Nephron progenitor cell (in vitro differentiated cells): Measurements from ENCODE around the gene FAM98B.
A peak's percentile ranks its signal among the peaks of the same experiment; 100 is the strongest.

ENCODE experiments used
- DNase-seq: peaks from one replicate; pipeline ENCODE4 v3.0.0; 2021
- H3K27ac Mint-ChIP-seq: 2 replicates; pipeline ENCODE4 v1.8.0; 2021; ENCODE audit warnings: mild to moderate bottlenecking, moderate library complexity, mixed read lengths
- H3K27me3 Mint-ChIP-seq: 2 replicates; pipeline ENCODE4 v1.8.0; 2021; ENCODE audit warnings: mild to moderate bottlenecking, low read depth, mixed read lengths; ENCODE audit not compliant: poor library complexity
- H3K36me3 Mint-ChIP-seq: 2 replicates; pipeline ENCODE4 v1.8.0; 2021; ENCODE audit warnings: low read depth, mixed read lengths
- H3K4me1 Mint-ChIP-seq: 2 replicates; pipeline ENCODE4 v1.8.0; 2021; ENCODE audit warnings: mixed read lengths
- H3K4me3 Mint-ChIP-seq: 2 replicates; pipeline ENCODE4 v1.8.0; 2021; ENCODE audit warnings: mild to moderate bottlenecking, moderate library complexity, mixed read lengths
- H3K9me3 Mint-ChIP-seq: 2 replicates; pipeline ENCODE4 v1.8.0; 2021; ENCODE audit warnings: mild to moderate bottlenecking, moderate library complexity, mixed read lengths
- TF ChIP-seq, protein P1 (sequence below): fragments of 200-600 bp; sonication (generic); IDR thresholded peaks from 2 replicates; pipeline ENCODE4 v1.5.0; 2021; ENCODE audit warnings: antibody characterized with exemption

Gene FAM98B

DNA sequence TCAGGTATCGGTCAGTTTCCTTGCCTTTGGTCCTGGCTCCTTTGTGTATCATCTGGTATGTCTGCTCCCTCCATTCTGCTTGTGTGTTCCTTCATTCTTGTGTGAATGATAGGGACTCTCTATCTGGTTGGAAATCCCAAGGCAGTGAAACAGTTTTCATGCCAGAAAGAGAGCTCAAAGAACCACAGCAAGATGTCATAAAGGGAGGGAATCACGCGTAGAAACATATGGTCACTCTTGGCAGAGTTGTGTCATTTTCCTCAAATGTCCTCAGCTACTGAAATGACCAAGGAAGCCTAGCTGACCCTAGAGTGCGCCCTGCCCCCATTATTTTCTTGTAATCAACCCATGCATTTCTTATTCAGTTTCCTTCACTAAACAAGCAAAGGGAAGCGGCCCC is 62.7 kb downstream of the FAM98B start:
- Mint-ChIP-seq H3K27me3 (peaks cover 11% of the 10 kb centered on the region), H3K4me1 (peaks cover 35% of the 10 kb centered on the region), H3K27ac (no peak overlapping the region), H3K36me3 (no peaks in the 10 kb centered on the region), H3K9me3 (no peaks in the 10 kb centered on the region), H3K4me3 (no peak overlapping the region)
- TF ChIP-seq, protein P1, sequence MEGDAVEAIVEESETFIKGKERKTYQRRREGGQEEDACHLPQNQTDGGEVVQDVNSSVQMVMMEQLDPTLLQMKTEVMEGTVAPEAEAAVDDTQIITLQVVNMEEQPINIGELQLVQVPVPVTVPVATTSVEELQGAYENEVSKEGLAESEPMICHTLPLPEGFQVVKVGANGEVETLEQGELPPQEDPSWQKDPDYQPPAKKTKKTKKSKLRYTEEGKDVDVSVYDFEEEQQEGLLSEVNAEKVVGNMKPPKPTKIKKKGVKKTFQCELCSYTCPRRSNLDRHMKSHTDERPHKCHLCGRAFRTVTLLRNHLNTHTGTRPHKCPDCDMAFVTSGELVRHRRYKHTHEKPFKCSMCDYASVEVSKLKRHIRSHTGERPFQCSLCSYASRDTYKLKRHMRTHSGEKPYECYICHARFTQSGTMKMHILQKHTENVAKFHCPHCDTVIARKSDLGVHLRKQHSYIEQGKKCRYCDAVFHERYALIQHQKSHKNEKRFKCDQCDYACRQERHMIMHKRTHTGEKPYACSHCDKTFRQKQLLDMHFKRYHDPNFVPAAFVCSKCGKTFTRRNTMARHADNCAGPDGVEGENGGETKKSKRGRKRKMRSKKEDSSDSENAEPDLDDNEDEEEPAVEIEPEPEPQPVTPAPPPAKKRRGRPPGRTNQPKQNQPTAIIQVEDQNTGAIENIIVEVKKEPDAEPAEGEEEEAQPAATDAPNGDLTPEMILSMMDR = no peak
- DNase-seq = no peak

DNA sequence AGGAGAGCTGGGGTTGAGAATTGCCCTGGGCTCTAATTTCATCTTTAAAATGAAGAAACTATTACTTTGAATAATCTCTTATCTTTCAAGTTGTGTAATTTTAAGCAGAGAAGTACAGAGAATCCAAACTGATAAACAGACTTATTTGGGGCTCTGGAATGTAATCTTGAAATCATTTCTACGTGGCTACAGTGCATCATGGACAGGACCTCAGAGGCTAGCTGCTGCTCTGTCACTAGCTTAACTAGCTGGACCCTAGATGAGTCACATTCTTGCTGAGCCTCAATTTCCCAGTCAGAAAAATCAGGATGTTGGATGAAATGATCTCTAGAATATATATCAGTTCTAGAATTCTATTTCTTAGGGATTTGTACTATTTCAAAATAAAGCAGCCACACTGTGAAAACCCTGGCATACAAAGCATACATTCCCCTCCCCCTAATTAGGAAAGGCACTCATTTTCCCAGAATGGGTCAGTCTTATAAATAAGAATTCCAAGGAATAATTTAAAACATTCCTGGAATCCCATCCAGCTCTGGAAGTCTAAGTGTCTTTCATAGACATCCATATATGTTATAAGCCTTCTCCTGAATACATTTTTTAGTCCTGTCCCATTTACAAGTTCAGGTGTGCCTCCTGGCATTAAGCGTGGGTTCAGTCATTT is 63.5 kb downstream of the FAM98B start:
- H3K27ac Mint-ChIP-seq = no peak overlapping the region
- H3K9me3 Mint-ChIP-seq = no peaks in the 10 kb centered on the region
- DNase-seq = no peak
- TF ChIP-seq, protein P1 = no peak
- H3K4me3 Mint-ChIP-seq = no peak overlapping the region
- H3K4me1 Mint-ChIP-seq = peaks cover 35% of the 10 kb centered on the region
- peaks cover 12% of the 10 kb centered on the region for H3K27me3 Mint-ChIP-seq
- H3K36me3 Mint-ChIP-seq = no peaks in the 10 kb centered on the region

DNA sequence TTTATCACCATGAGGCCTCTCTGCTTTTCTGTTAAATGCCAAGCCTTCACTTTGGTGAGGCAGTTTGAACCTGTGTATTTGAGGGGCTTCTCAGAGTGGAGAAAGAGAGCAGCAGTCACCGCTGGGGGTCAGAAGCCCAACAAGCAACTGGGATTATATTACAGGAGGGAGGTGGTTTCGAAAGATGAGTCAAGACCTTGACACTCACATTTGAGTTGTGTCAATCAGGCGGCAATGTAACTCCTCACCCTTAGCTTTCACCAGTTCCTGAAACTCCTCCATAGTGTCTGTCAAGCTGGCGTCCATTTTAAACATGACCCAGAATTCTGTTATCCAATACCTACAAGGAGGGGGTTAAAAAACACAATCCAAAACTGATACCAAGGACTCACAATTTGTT is 64.2 kb downstream of the FAM98B start:
- H3K4me1 Mint-ChIP-seq = peaks cover 39% of the 10 kb centered on the region
- TF ChIP-seq, protein P1 = no peak
- no peaks in the 10 kb centered on the region for H3K36me3 Mint-ChIP-seq
- DNase-seq = no peak
- no peaks in the 10 kb centered on the region for H3K9me3 Mint-ChIP-seq
- H3K4me3 Mint-ChIP-seq = no peak overlapping the region
- H3K27ac Mint-ChIP-seq = peak overlapping the region; percentile 16
- peaks cover 14% of the 10 kb centered on the region for H3K27me3 Mint-ChIP-seq

DNA sequence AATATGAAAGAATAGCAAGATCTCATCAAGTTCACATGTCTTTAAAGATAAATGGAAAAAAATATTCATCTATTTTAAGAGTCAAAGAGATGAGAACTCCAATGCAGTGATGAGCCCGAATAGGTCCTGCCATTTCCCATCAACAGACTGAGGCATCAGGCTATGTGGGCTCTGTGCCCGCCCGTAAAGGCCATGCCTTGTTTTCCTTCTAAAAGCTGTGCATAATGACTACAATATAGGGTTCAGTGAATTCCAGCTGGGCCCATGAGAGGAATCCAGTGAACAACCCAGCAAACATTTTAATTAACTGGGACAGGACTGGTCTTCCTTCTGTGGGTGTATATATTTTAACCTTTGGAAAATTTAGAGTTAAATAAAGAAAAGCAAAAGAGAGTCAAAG is 66.1 kb downstream of the FAM98B start:
- Mint-ChIP-seq H3K27ac (no peak overlapping the region), H3K9me3 (no peaks in the 10 kb centered on the region), H3K27me3 (peaks cover 20% of the 10 kb centered on the region), H3K4me1 (peaks cover 30% of the 10 kb centered on the region), H3K4me3 (no peak overlapping the region), H3K36me3 (no peaks in the 10 kb centered on the region)
- no peak for DNase-seq
- TF ChIP-seq, protein P1 = no peak

DNA sequence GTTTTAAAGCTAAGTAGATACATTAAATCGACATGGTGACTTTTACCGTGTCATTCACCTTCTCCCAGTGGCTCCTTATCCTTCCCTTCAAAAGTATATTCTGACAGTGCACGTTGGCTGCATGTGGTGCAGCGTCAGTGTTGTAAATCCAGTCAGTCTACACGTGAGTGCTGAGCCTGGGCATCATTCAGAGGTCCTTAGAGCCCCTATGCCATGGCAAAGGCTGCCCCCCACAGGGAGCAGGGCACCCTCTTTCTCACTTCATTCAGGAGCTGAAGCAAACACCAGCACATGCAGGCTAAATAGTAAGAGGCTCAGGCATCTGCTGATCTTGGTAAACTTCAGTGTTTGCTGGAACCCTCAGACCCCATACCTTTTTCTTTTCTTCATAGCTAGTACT is 67.4 kb downstream of the FAM98B start:
- peaks cover 17% of the 10 kb centered on the region for H3K4me1 Mint-ChIP-seq
- TF ChIP-seq, protein P1 = no peak
- no peak for DNase-seq
- H3K36me3 Mint-ChIP-seq = no peaks in the 10 kb centered on the region
- H3K9me3 Mint-ChIP-seq = no peaks in the 10 kb centered on the region
- peaks cover 17% of the 10 kb centered on the region for H3K27me3 Mint-ChIP-seq
- H3K4me3 Mint-ChIP-seq = no peak overlapping the region
- no peak overlapping the region for H3K27ac Mint-ChIP-seq

DNA sequence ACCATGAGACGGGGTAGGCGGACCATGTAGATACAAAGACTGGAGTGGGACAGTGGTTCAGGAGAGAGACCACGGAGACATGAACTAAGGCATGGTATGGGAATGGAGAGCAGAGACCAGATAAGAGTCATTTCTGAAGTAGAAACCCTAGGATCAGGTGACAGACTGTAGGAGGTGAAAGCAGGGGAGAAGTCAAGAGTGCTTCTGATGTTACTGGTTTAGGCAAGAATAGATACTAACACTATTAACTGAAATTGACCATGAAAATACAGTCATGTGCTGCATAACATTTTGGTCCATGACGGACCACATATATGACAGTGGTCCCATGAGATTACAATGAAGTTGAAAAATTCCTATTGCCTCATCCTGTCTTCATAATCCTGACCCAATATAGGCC is 69.0 kb downstream of the FAM98B start:
- H3K27me3 Mint-ChIP-seq = peaks cover 17% of the 10 kb centered on the region
- TF ChIP-seq, protein P1 = no peak
- H3K4me1 Mint-ChIP-seq = peaks cover 10% of the 10 kb centered on the region
- H3K36me3 Mint-ChIP-seq = no peaks in the 10 kb centered on the region
- no peak for DNase-seq
- H3K9me3 Mint-ChIP-seq = no peaks in the 10 kb centered on the region
- no peak overlapping the region for H3K4me3 Mint-ChIP-seq
- no peak overlapping the region for H3K27ac Mint-ChIP-seq
